Retinal pigment epithelial cell (primary cell): ENCODE data around the gene UGT2B7.

ENCODE experiments used
- DNase-seq: peaks from one replicate; pipeline ENCODE4 v3.0.0-alpha.2; 2010; ENCODE audit warnings: low read depth
- H3K4me3 ChIP-seq: 2 replicates; pipeline ENCODE4 v1.5.1; 2011; ENCODE audit warnings: mild to moderate bottlenecking, low read length, control low read depth, moderate library complexity
- TF ChIP-seq, protein P1 (sequence below): conservative IDR thresholded peaks from 2 replicates; pipeline ENCODE4 v1.5.1; 2011; ENCODE audit warnings: low read depth, low read length, control low read depth, inconsistent platforms

Gene UGT2B7

DNA sequence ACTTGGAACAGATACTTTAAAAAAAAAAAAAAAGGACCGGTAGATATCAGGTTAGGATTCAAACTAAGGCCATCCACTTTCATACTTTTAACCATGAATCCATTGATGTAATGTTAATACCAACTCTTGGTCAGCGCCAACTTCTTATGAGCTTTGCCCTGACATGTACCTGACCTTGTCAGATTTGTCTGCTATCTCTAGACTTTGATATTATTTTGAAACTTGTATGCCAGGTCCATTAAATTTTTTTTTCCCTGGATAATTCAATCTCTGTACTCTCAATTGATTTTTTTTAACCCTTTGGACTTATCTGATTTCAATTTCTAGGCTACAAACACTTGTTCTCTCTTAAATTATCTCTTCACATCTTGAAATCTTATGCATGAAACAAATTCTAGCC, 27.2 kb upstream of the UGT2B7 start:
- TF ChIP-seq, protein P1, sequence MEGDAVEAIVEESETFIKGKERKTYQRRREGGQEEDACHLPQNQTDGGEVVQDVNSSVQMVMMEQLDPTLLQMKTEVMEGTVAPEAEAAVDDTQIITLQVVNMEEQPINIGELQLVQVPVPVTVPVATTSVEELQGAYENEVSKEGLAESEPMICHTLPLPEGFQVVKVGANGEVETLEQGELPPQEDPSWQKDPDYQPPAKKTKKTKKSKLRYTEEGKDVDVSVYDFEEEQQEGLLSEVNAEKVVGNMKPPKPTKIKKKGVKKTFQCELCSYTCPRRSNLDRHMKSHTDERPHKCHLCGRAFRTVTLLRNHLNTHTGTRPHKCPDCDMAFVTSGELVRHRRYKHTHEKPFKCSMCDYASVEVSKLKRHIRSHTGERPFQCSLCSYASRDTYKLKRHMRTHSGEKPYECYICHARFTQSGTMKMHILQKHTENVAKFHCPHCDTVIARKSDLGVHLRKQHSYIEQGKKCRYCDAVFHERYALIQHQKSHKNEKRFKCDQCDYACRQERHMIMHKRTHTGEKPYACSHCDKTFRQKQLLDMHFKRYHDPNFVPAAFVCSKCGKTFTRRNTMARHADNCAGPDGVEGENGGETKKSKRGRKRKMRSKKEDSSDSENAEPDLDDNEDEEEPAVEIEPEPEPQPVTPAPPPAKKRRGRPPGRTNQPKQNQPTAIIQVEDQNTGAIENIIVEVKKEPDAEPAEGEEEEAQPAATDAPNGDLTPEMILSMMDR, result no peak
- H3K4me3 ChIP-seq, result no peak overlapping the region
- no peak for DNase-seq

DNA sequence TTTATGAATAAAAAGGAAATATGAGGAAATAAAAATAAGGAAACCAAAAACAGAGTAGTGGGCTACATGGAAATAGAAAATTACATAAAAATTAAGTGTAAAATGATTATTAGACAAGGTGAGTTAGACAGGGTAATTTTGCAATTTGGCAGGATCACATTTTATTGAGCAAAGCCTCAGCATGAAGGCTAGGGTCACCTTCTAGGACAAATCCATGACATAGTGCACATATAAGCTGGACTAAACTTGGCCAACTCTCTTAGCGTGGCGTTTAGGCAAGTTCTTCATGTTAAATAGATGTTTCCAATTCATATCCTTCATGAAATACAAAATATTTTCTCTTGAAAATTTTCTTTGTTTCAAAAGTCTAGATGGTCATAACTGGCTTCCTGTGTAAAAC, 25.7 kb upstream of the UGT2B7 start:
- TF ChIP-seq, protein P1, result no peak
- no peak for DNase-seq
- no peak overlapping the region for H3K4me3 ChIP-seq

DNA sequence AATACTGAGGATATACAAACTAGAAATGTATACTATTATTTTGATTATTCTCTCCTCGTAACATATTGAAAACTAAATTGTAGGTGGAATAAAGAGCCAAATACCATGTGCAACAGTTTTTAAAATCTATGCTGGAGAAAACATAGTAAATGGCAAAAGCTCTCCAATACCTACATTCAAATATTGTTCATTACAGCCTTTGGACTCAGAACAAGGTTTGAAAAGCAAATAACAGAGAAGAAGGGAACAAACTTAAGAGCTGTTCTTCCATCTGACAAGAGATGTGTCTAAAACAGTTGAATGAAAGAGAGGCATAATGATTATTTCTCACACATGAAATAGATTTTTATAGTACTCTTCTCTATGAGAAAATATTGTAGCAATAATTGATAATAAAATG, 25.0 kb upstream of the UGT2B7 start:
- no peak for DNase-seq
- no peak overlapping the region for H3K4me3 ChIP-seq
- TF ChIP-seq, protein P1, result no peak

DNA sequence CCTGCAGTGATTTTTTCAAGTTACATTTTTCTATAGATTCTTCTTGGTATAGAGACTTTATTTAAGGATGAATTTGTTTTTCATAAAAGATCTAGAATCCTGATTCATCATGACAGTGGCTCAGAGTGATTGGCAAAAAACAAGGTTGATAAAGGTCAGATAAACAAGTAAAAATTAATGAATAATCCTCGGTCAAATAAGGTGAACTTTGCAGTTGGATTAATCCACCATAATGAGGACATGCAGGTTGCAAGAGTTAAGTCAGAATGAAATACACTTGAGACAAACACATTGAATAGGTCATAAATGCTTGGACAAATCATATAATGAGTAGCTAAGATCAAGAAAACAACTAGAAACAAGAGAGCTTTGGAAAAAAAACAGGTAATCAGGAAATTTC, 22.9 kb upstream of the UGT2B7 start:
- no peak overlapping the region for H3K4me3 ChIP-seq
- no peak for DNase-seq
- TF ChIP-seq, protein P1, result no peak

DNA sequence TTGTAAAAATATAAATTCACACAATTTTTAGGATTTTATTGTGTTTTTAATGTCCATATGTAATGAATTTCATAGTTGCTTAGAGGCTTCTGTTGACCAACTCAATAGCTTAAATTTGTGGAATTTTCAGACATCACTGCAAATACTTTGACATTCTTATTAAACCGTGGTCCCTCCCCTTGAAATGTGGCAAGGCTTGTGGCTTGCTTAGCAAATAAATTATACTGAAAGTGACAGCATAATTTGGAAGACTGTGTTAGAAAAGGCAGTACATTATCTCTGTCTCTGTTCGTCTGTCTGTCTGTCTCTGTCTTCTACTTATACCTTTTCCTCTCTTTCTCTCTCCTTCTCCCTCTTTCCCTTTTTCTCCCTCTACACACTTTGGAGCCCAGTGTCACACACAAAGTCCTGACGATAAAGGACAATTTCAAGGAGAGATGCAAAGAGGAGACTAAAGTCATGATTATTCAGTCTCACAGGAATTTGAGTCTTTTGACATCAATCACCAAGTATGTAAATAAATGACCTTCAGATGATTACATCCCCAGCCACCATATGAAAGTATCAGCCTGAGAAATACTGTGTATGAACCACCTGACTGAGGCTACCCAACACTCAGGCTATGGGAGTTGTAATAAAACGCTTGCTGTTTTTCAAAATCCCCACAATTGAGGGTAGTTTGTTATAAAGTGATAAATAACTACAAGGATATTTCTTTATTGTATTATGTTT, 21.0 kb upstream of the UGT2B7 start:
- no peak for DNase-seq
- TF ChIP-seq, protein P1, result no peak
- no peak overlapping the region for H3K4me3 ChIP-seq

DNA sequence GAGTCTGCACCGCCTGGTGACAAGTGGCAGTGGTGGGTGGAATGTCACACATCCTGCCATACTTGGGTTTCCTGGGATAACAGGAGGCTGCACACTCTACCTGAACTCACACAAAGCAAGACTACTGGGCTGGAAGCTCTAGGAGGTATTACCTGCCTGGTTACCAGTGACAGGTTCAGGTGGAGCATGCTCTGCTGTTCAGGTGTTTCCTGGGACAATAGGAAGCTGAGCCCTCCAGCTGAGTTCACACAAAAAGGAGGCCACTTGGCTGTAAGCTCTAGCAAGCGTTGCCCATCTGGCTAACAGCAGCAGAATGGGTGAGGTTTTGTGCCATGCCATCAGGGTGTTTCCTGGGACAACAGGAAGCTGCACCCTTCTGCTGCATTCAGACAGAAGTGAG, 17.4 kb upstream of the UGT2B7 start:
- TF ChIP-seq, protein P1, result no peak
- H3K4me3 ChIP-seq, result no peak overlapping the region
- DNase-seq, result no peak

DNA sequence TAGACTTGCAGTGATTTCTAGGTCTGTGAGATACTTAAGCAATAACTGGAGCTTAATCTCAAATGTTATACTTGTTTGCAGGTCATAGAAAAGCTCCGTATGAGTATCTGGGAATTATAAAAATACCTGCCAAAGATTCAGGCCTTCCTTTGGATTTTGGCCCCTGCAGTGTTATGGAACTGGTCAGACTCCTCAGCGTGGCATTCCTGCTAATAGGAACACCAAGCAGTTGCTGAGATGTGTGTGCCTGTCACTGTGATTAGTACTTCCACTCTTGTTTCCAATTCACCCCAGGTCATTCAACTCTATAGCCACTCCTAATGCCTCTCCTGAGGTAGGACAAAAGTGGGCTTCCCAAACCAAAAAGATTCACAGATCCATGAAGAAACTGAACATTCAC, 7.8 kb upstream of the UGT2B7 start:
- no peak overlapping the region for H3K4me3 ChIP-seq
- TF ChIP-seq, protein P1, result no peak
- DNase-seq, result no peak
